Neural progenitor cell (in vitro differentiated cells): ENCODE data around the gene FBXO34.

ENCODE experiments used
- EZH2 ChIP-seq: fragments of 200-600 bp; sonication (generic); IDR thresholded peaks from 2 replicates; pipeline ENCODE4 v1.6.1; 2017; ENCODE audit warnings: antibody characterized with exemption, mild to moderate bottlenecking, moderate library complexity
- EZH2phosphoT487 ChIP-seq: fragments of 200-600 bp; sonication (generic); IDR thresholded peaks from 2 replicates; pipeline ENCODE4 v1.6.1; 2017; ENCODE audit warnings: antibody characterized with exemption
- TF ChIP-seq, protein P1 (sequence below): fragments of 200-600 bp; sonication (generic); IDR thresholded peaks from 2 replicates; pipeline ENCODE4 v1.5.1; 2017; ENCODE audit warnings: antibody characterized with exemption, mild to moderate bottlenecking

DNA sequence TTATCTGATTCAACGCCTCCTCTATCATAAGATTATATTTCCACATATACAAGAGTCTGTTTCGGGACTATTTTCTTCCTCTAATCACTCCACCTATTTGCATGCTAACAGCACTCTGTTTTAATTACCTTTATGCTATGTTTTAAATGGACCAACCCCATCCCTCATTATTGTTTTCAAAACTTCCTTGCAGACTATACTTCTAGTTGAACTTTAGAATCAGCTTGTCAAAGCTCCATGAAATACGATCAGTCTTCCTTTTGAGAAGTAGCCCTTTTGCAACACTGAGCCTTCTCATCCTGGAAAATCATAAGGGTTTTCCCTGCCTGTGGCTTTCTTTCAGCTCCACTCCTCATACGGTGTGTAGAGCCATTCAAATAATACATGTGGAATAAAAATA is 103.5 kb downstream of the FBXO34 start:
- TF ChIP-seq, protein P1, sequence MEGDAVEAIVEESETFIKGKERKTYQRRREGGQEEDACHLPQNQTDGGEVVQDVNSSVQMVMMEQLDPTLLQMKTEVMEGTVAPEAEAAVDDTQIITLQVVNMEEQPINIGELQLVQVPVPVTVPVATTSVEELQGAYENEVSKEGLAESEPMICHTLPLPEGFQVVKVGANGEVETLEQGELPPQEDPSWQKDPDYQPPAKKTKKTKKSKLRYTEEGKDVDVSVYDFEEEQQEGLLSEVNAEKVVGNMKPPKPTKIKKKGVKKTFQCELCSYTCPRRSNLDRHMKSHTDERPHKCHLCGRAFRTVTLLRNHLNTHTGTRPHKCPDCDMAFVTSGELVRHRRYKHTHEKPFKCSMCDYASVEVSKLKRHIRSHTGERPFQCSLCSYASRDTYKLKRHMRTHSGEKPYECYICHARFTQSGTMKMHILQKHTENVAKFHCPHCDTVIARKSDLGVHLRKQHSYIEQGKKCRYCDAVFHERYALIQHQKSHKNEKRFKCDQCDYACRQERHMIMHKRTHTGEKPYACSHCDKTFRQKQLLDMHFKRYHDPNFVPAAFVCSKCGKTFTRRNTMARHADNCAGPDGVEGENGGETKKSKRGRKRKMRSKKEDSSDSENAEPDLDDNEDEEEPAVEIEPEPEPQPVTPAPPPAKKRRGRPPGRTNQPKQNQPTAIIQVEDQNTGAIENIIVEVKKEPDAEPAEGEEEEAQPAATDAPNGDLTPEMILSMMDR: no peak
- TF ChIP-seq EZH2phosphoT487 (no peak), EZH2 (no peak)
